NCI-H82 (cell line): Measurements from ENCODE around the gene ADAD1.
"Not testable (repeated sequence)": the region's sequence is repeated elsewhere in the genome, so short reads cannot be mapped to it uniquely, and the experiment has no call there.

Source experiments
- DNase-seq: peaks from one replicate; lab custom pipeline; 2025; lab: John Stamatoyannopoulos, UW

The ADAD1 gene

GRCh38 chr4:122378711-122379110, at the start of gene ADAD1:
Gene ADAD1 (plus strand): TSS chr4:122379011. CDS start chr4:122380070, 1,059 bp downstream.
- DNase-seq, result no peak

- DNase-seq, result no peak
Observed at GRCh38 chr4:122329876-122330565, 48.8 kb upstream of the ADAD1 start.

GRCh38 chr4:122331195-122331594, 47.6 kb upstream of the ADAD1 start:
- no peak for DNase-seq

GRCh38 chr4:122334828-122335227, 44.0 kb upstream of the ADAD1 start:
- no peak for DNase-seq

GRCh38 chr4:122341886-122342285, 36.9 kb upstream of the ADAD1 start:
- DNase-seq, result no peak

- no peak for DNase-seq
Observed at GRCh38 chr4:122346036-122346435, 32.8 kb upstream of the ADAD1 start.

- no peak for DNase-seq
Observed at GRCh38 chr4:122346503-122346902, 32.3 kb upstream of the ADAD1 start.

GRCh38 chr4:122356317-122356808, 22.4 kb upstream of the ADAD1 start:
- DNase-seq, result no peak

GRCh38 chr4:122360754-122361153, 18.1 kb upstream of the ADAD1 start:
- no peak for DNase-seq

GRCh38 chr4:122364700-122365404, 14.0 kb upstream of the ADAD1 start:
- peak; percentile 0 for DNase-seq

GRCh38 chr4:122368786-122369185, 10.0 kb upstream of the ADAD1 start:
- not testable (repeated sequence) for DNase-seq

- no peak for DNase-seq
Observed at GRCh38 chr4:122377352-122377751, 1.5 kb upstream of the ADAD1 start.

GRCh38 chr4:122379239-122379638, 428 bp downstream of the ADAD1 start:
- no peak for DNase-seq

- no peak for DNase-seq
Observed at GRCh38 chr4:122383341-122383740, 4.5 kb downstream of the ADAD1 start.

GRCh38 chr4:122384245-122384644, 5.4 kb downstream of the ADAD1 start:
- DNase-seq, result no peak

GRCh38 chr4:122393276-122393675, 14.5 kb downstream of the ADAD1 start:
- no peak for DNase-seq

- peak; percentile 7 for DNase-seq
Observed at GRCh38 chr4:122403861-122404260, 25.1 kb downstream of the ADAD1 start.

GRCh38 chr4:122412547-122412946, 33.7 kb downstream of the ADAD1 start:
- peak; percentile 27 for DNase-seq

- no peak for DNase-seq
Observed at GRCh38 chr4:122423246-122423645, 44.4 kb downstream of the ADAD1 start.

GRCh38 chr4:122431351-122431750, 52.5 kb downstream of the ADAD1 start:
- DNase-seq, result no peak

- DNase-seq, result no peak
Observed at GRCh38 chr4:122434285-122434684, 55.5 kb downstream of the ADAD1 start.

- DNase-seq, result peak; percentile 60
Observed at GRCh38 chr4:122450847-122451246, 72.0 kb downstream of the ADAD1 start.

GRCh38 chr4:122453384-122453995, 74.7 kb downstream of the ADAD1 start:
- DNase-seq, result no peak
